Stimulated activated naive CD4-positive, alpha-beta T cell treated with Interleukin-2 at 50 U/mL for 16 hours (primary cell): Measurements from ENCODE around the gene CDS2.

ENCODE experiments used
- DNase-seq: peaks from one replicate; lab custom pipeline; 2025; lab: John Stamatoyannopoulos, UW

CDS2 gene

GRCh38 chr20:5181958-5182357 lies 55.1 kb downstream of the CDS2 start:
- no peak for DNase-seq

- DNase-seq, result no peak
These were observed 55.9 kb downstream of the CDS2 start for GRCh38 chr20:5182615-5183254.

GRCh38 chr20:5183731-5184474 lies 57.1 kb downstream of the CDS2 start:
- DNase-seq, result no peak

GRCh38 chr20:5184684-5185083 lies 57.9 kb downstream of the CDS2 start:
- no peak for DNase-seq

- DNase-seq, result no peak
These were observed 60.3 kb downstream of the CDS2 start for GRCh38 chr20:5187122-5187521.

- DNase-seq, result no peak
These were observed 61.9 kb downstream of the CDS2 start for GRCh38 chr20:5188736-5189135.

- no peak for DNase-seq
These were observed 63.1 kb downstream of the CDS2 start for GRCh38 chr20:5189917-5190316.

- DNase-seq, result no peak
These were observed 63.6 kb downstream of the CDS2 start for GRCh38 chr20:5190444-5190843.

- peak; percentile 4 for DNase-seq
These were observed 65.2 kb downstream of the CDS2 start for GRCh38 chr20:5191829-5192569.

- DNase-seq, result no peak
These were observed 66.0 kb downstream of the CDS2 start for GRCh38 chr20:5192570-5193431.

- no peak for DNase-seq
These were observed 68.8 kb downstream of the CDS2 start for GRCh38 chr20:5195655-5196054.

- DNase-seq, result no peak
These were observed 69.3 kb downstream of the CDS2 start for GRCh38 chr20:5196149-5196548.

GRCh38 chr20:5197270-5197827 lies 70.5 kb downstream of the CDS2 start:
- no peak for DNase-seq

GRCh38 chr20:5197847-5198650 lies 71.2 kb downstream of the CDS2 start:
- DNase-seq, result no peak

- DNase-seq, result no peak
These were observed 71.8 kb downstream of the CDS2 start for GRCh38 chr20:5198651-5198924.

GRCh38 chr20:5203380-5203779 lies 76.6 kb downstream of the CDS2 start:
- no peak for DNase-seq

GRCh38 chr20:5205348-5206210 lies 78.8 kb downstream of the CDS2 start:
- peak; percentile 50 for DNase-seq

- no peak for DNase-seq
These were observed 80.3 kb downstream of the CDS2 start for GRCh38 chr20:5207138-5207537.

- no peak for DNase-seq
These were observed 85.3 kb downstream of the CDS2 start for GRCh38 chr20:5211803-5212714.
